CD4-positive, alpha-beta T cell (primary cell): Measurements from ENCODE around the gene KCNQ1. TPM values are rescaled to one million over a fixed set of nuclear protein-coding genes. Genes with fewer than 3 reads are reported as not detected.
A peak's percentile ranks its signal among the peaks of the same experiment; 100 is the strongest.

Source experiments
- ATAC-seq: fragments of 200-7000 bp; cut with Tn5 transposase; one replicate; pipeline ENCODE4 v1.10.0; 2022; ENCODE audit warnings: mild to moderate bottlenecking; ENCODE audit not compliant: poor library complexity
- CTCF ChIA-PET: fragments of 350-600 bp; sonication (Branson Sonifier 250); formaldehyde crosslinking; loops from one replicate; lab custom pipeline; 2021; ENCODE audit warnings: antibody characterized with exemption, inconsistent platforms; lab: Charles Lee
- POLR2A ChIA-PET: fragments of 350-600 bp; sonication (Branson Sonifier 250); formaldehyde crosslinking; loops from one replicate; lab custom pipeline; 2021; ENCODE audit warnings: antibody characterized with exemption, inconsistent platforms; lab: Charles Lee
- DNase-seq, 14 experiments: peaks; one replicate each; pipeline ENCODE4 v3.0.0-alpha.2; 2013 to 2020; ENCODE audit warnings: mixed read lengths in 2 of 14
- H3K27ac ChIP-seq, 2 donors: one replicate each; pipeline versions ENCODE4 v1.5.1 to v1.7.0; 2013; ENCODE audit warnings: low read length in 2 of 2, low read depth in 1 of 2, mild to moderate bottlenecking in 1 of 2
- H3K27me3 ChIP-seq, 2 experiments: 1 replicate in 1 of 2; 2 replicates in 1 of 2; pipeline versions ENCODE4 v1.6.1 to v1.7.0; 2013; ENCODE audit warnings: low read length in 2 of 2, control low read depth in 1 of 2, mild to moderate bottlenecking in 1 of 2, moderate library complexity in 1 of 2; ENCODE audit not compliant: insufficient read depth in 2 of 2, control insufficient read depth in 1 of 2
- H3K36me3 ChIP-seq: one replicate; pipeline ENCODE4 v1.6.1; 2013; ENCODE audit warnings: low read length, control low read depth; ENCODE audit not compliant: insufficient read depth
- H3K4me1 ChIP-seq: one replicate; pipeline ENCODE4 v1.6.1; 2013; ENCODE audit warnings: low read length, control low read depth; ENCODE audit not compliant: insufficient read depth
- H3K4me3 ChIP-seq: one replicate; pipeline ENCODE4 v1.5.1; 2013; ENCODE audit warnings: mild to moderate bottlenecking, low read length, moderate library complexity
- H3K9me3 ChIP-seq, 2 experiments: 1 replicate in 1 of 2; 2 replicates in 1 of 2; pipeline versions ENCODE4 v1.6.1 to v1.7.0; 2013; ENCODE audit warnings: low read length in 2 of 2, mild to moderate bottlenecking in 2 of 2, control low read depth in 1 of 2, moderate library complexity in 1 of 2; ENCODE audit not compliant: control insufficient read depth in 1 of 2, insufficient read depth in 1 of 2
- H3K27ac Mint-ChIP-seq: one replicate; pipeline ENCODE4 v1.8.0; 2020; ENCODE audit warnings: mixed read lengths
- H3K27me3 Mint-ChIP-seq: one replicate; pipeline ENCODE4 v1.8.0; 2021; ENCODE audit warnings: mixed read lengths
- H3K36me3 Mint-ChIP-seq: one replicate; pipeline ENCODE4 v1.8.0; 2021; ENCODE audit warnings: low read depth, mixed read lengths
- H3K4me1 Mint-ChIP-seq: one replicate; pipeline ENCODE4 v1.8.0; 2021; ENCODE audit warnings: low read depth, mixed read lengths
- H3K4me3 Mint-ChIP-seq: one replicate; pipeline ENCODE4 v1.8.0; 2020; ENCODE audit warnings: mild to moderate bottlenecking, mixed read lengths
- H3K9me3 Mint-ChIP-seq: one replicate; pipeline ENCODE4 v1.8.0; 2020; ENCODE audit warnings: mixed read lengths
- CTCF ChIP-seq: fragments of 200-600 bp; IDR thresholded peaks from one replicate; pipeline ENCODE4 v1.8.0; 2022; ENCODE audit warnings: antibody characterized with exemption, mild to moderate bottlenecking
- intact Hi-C, 2 experiments: fragments of 100-400 bp; cut with DNase I in 1 of 2; cut with micrococcal nuclease in 1 of 2; formaldehyde crosslinking; loops; one replicate each; pipeline versions ENCODE4 v1.15.1 to v1.9.0; 2023 to 2025; cut with DNase I, micrococcal nuclease
- total RNA-seq, 174 experiments: library from RNA in 2 of 174; stranded (reverse) in 2 of 174; gene quantifications; one replicate each; pipeline ENCODE4 v1.2.3 and lab custom pipeline; 2021 to 2026

KCNQ1 gene
- total RNA-seq, 2 experiments from 2014 or later: 31.3 to 33.1 TPM

- ChIA-PET POLR2A (interaction anchor here (1.2 to 3.9 kb wide), 5 partner anchors 10 to 359 kb away, joined by 3 to 20 read pairs (median 7); partner anchors contain the start of gene PHLDA2), CTCF (interaction anchor here (0.6 to 9.0 kb wide), 10 partner anchors 8 to 471 kb away, joined by 3 to 158 read pairs (median 5); a partner anchor contains a TSS)
- Histone ChIP-seq H3K4me1 (peaks cover 52% of the 10 kb centered on the region), H3K9me3 (no peaks in the 10 kb centered on the region), H3K27ac (peak overlapping the region; percentile 53 to 68), H3K27me3 (no peaks in the 10 kb centered on the region), H3K36me3 (no peaks in the 10 kb centered on the region), H3K4me3 (peak overlapping the region; percentile 49)
- no peak for TF ChIP-seq CTCF
- H3K4me1 Mint-ChIP-seq: peaks cover 38% of the 10 kb centered on the region
- intact Hi-C loops: loop anchor here (1.0 to 10.0 kb wide), 6 partner anchors 194 to 1127 kb away; partner anchors contain the start of genes CTSD (in 1 of the 2) and KCNQ1OT1 (in 1 of the 2)
- H3K9me3 Mint-ChIP-seq: no peaks in the 10 kb centered on the region
- ATAC-seq (no peak), DNase-seq (peak in 2 of 14 experiments; percentile 17 to 33)
- H3K27me3 Mint-ChIP-seq: no peaks in the 10 kb centered on the region
- peak overlapping the region; percentile 67 for H3K4me3 Mint-ChIP-seq
- H3K27ac Mint-ChIP-seq: peak overlapping the region; percentile 68
- H3K36me3 Mint-ChIP-seq: no peaks in the 10 kb centered on the region
These were observed 446.8 kb downstream of the KCNQ1 start for GRCh38 chr11:2891326-2892214.

- Histone ChIP-seq H3K27me3 (no peaks in the 10 kb centered on the region), H3K9me3 (no peaks in the 10 kb centered on the region), H3K4me1 (peaks cover 47% of the 10 kb centered on the region), H3K4me3 (peak overlapping the region; percentile 49), H3K36me3 (no peaks in the 10 kb centered on the region), H3K27ac (peak overlapping the region; percentile 53 to 68)
- Mint-ChIP-seq H3K4me3 (peak overlapping the region; percentile 82), H3K4me1 (peaks cover 30% of the 10 kb centered on the region), H3K27me3 (no peaks in the 10 kb centered on the region), H3K9me3 (no peaks in the 10 kb centered on the region), H3K27ac (peak overlapping the region; percentile 68), H3K36me3 (no peaks in the 10 kb centered on the region)
- DNase-seq: peak; percentile 42 to 84 (median 64)
- ATAC-seq: peak; percentile 69
- POLR2A ChIA-PET: interaction anchor here (1.0 to 3.9 kb wide), 6 partner anchors 9 to 492 kb away, joined by 3 to 20 read pairs (median 7); partner anchors contain the start of genes PHLDA2 and TSSC4
- CTCF ChIA-PET: interaction anchor here (0.6 to 9.0 kb wide), 15 partner anchors 9 to 471 kb away, joined by 3 to 158 read pairs (median 4); partner anchors contain the start of genes CARS1 and PHLDA2
- TF ChIP-seq CTCF: peak; percentile 86
- intact Hi-C loops: loop anchor here (1.0 to 10.0 kb wide), 6 partner anchors 195 to 1128 kb away; partner anchors contain the start of genes CTSD (in 1 of the 2) and KCNQ1OT1 (in 1 of the 2)
These were observed 447.6 kb downstream of the KCNQ1 start for GRCh38 chr11:2892215-2892966.
